Mucosa of gallbladder (tissue), 1 donor: ENCODE measurements around the gene CYBA. TPM values are rescaled to one million over a fixed set of nuclear protein-coding genes. Genes with fewer than 3 reads are reported as not detected.
"Not testable (repeated sequence)": the region's sequence is repeated elsewhere in the genome, so short reads cannot be mapped to it uniquely, and the experiment has no call there.

Experiments used
- DNase-seq: peaks from one replicate; pipeline ENCODE4 v3.0.0-alpha.2; 2020; ENCODE audit warnings: low spot score
- total RNA-seq: library from RNA; stranded (reverse); gene quantifications from one replicate; pipeline ENCODE4 v1.2.1, GENCODE V29; 2021
- donor health status: DM: no; HTN: no; CAD: no.

The CYBA gene
- total RNA-seq, 1 donor from 2014 or later: 271 TPM

GRCh38 chr16:88686439-88687253 is 35.8 kb upstream of the CYBA start, which contains the start of gene SNAI3:
TSS of gene SNAI3 (minus strand) at chr16:88686507. CDS start at chr16:88686406, 101 bp downstream.
- DNase-seq: peak; percentile 82

DNA sequence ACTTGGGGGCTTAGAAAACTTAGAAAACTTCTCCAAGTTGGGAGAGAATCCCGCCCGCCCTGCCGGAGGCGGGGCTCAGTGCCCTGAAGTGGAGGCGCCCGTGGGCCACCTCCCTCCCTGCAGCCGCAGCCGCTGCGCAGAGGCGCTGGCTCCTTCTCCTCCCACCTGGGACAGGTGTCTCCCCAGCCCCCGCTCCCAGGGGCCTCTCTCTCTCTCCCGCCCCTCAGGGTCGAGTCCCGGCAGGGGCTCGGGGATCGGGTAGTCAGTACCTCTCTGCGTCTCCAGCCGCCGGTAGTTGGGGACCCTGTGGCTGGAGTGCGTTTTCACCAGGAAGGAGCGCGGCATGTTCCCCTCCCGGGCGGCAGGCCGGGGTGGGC is 35.2 kb upstream of the CYBA start:
- DNase-seq: no peak

DNA sequence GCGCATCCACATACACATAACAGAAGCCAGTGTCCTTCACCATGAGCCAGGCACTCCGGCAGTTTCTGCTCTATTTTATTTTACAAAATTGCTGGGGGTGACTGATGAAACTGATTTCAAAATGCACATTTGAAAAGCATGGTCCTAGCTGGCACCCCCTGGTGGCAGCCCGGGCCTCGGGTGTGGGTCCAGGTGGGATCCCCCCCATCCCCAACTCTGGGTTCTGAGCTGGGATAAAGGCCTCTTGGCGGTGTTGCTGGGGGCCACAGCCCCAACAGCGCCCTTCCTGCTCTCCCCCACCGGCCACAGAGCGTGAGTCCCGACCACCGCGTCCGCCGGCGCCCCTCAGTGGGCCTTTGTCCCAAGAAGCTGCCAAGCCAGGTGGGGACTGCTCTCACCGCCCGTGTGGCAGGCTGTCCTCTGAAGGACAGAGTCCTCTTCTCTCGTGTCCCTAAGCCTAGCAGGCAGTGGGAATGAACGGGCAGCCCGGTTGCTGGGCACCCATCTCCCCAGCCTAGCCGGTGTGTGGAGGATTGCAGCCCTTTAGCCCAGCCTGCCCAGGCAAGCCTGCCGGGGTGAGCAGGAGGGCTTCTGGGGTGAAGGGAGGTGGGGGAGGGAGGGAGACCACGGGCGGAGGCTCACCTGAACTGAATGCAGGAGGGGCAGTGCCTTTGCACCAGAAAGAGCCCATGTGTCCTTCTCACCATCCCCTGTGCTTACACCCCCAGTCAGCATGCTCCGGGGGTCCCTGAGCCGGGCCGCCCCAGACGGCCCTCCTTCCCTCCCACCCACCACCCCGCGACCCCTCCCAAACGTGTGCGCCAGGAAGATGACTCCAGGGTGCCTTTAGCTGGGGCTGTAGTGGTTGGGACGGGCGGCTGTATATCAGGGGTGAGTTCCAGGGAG is 34.6 kb upstream of the CYBA start:
- DNase-seq: no peak

DNA sequence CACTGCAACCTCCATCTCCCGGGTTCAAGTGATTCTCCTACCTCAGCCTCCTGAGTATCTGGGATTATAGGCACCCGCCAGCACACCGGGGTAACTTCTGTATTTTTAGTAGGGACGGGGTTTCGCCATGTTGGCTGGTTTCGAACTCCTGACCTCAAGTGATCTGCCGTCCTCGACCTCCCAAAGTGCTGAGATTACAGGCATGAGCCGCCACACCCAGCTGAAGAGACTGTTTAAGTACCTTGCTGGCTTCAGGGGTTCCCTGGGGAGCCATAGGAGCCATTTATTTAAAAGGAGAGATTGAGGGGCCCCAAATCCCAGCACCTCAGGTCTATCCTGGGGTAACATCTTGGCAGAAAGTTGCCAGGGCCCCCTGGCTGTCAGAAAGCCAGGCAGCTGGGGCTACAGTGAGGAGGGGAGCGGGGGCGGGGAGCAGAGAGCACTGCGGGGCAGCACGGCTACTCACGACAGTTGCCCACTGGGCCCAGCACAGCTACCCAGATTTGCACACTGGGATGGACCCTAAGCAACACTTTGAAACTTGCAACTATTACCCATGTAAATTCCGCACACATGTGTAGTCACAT is 33.8 kb upstream of the CYBA start:
- no peak for DNase-seq

DNA sequence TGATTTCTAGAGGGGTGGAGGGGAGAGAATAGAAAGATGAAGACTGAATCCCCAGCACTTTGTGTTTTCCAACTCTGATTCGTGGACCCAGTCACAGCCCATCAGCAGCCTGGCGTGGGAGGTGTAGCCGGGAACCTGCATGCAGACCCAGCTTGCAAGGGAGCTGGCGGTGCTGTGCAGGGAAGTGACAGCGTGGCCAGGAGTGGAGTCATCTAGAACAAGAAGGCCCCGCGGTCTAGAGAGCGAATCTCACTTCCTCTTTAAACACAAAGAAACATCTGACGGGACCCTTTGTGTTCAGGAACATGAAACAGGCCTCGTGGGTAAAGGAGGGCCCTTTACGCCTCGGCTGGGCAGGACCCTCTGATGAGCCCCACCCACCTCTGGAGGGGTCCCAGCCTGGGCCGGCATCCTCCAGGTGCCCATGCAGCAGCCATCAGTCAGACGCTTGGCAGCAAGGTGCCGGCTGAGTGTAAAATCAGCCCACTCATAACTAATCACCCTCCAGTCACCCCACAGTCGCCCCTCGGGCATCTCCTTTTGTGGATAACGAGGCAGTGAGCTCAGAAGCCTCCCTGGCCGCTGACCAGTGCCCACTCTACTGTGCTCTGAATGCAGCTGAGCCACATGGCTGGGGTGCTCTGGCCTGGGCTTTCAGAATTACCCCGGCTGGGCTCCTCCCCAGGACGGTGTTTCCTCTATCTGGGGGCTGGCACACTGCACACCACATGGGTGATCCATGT is 31.0 kb upstream of the CYBA start:
- no peak for DNase-seq

GRCh38 chr16:88681084-88681680 is 30.3 kb upstream of the CYBA start:
- no peak for DNase-seq

- no peak for DNase-seq
Observed at GRCh38 chr16:88680554-88681083, 29.8 kb upstream of the CYBA start.

- no peak for DNase-seq
Observed at GRCh38 chr16:88678224-88678979, 27.5 kb upstream of the CYBA start.

- no peak for DNase-seq
Observed at GRCh38 chr16:88677721-88678120, 26.9 kb upstream of the CYBA start.

GRCh38 chr16:88676502-88677242 is 25.8 kb upstream of the CYBA start:
- no peak for DNase-seq

GRCh38 chr16:88673716-88674379 is 23.0 kb upstream of the CYBA start:
- DNase-seq: no peak

- no peak for DNase-seq
Observed at GRCh38 chr16:88672776-88673175, 21.9 kb upstream of the CYBA start.

- DNase-seq: no peak
Observed at GRCh38 chr16:88671806-88672205, 21.0 kb upstream of the CYBA start.

- no peak for DNase-seq
Observed at GRCh38 chr16:88669980-88670379, 19.1 kb upstream of the CYBA start.

DNA sequence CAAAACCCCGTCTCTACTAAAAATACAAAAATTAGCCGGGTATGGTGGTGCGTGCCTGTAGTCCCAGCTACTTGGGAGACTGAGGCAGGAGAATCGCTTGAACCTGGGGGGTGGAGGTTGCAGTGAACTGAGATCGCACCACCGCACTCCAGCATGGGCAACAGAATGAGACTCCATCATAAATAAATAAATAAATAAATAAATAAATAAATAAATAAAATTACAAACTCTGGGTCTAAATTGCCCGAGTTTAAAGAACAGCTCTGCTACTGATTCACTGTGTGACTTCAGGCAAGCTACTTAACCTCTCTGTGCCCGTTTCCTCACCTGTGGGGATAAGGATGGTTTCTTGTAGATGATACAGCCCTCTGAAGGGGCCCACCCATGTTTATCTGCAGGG is 18.6 kb upstream of the CYBA start:
- DNase-seq: not testable (repeated sequence)

- no peak for DNase-seq
Observed at GRCh38 chr16:88667461-88667860, 16.6 kb upstream of the CYBA start.

DNA sequence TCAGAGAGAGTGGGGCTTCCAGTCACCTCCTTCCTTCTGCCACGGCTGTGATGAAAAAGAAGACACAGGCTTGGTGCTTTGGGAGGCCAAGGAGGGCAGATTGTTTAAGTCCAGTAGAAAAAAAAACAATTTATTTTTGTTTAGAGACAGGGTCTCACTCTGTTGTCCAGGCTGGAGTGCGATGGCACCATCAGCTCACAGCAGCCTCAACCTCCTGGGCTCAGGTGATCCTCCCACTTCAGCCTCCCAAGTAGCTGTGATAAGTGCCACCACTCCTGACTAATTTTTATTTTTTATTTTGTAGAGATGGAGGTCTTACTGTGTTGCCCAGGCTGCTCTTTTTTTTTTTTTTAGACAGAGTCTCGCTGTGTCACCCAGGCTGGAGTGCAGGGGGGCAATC is 14.7 kb upstream of the CYBA start:
- no peak for DNase-seq

DNA sequence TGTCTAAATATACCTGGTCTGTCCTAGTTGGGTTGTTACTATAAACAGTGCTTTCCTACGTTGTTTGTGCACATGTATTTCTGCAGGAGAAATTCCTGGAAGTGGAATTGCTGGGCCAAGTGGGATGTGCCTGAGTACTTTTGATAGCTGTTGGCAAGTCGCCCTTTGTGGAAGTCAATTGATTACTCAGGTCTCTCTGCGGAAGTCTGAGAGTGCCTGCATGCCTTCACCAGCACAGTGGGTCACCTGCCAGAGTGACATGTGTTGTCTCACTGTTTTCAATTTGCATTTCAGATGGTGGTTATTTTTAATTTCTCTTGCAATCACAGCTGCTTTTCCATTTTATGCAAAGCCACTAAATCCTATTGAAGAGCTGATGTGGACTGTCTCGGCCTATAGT is 14.3 kb upstream of the CYBA start:
- peak; percentile 76 for DNase-seq
